A673 (cell line): ENCODE measurements around the gene RUBCNL. TPM values are rescaled to one million over a fixed set of nuclear protein-coding genes. Genes with fewer than 3 reads are reported as not detected.
A peak's percentile ranks its signal among the peaks of the same experiment; 100 is the strongest.

Experiments
- BruUV-seq: library from RNA; stranded (reverse); fragments of 400-500 nt; replicated peaks from 2 replicates; lab custom pipeline; 2021; lab: Mats Ljungman, UMichigan
- CTCF ChIA-PET: fragments of 300-600 bp; sonication (Branson Sonifier 250); formaldehyde crosslinking; loops from one replicate; lab custom pipeline; 2022; ENCODE audit warnings: antibody characterized with exemption; lab: Charles Lee
- POLR2A ChIA-PET: fragments of 300-600 bp; sonication (Branson Sonifier 250); formaldehyde crosslinking; loops from one replicate; lab custom pipeline; 2022; ENCODE audit warnings: antibody characterized with exemption; ENCODE audit not compliant: low non-redundant PET; lab: Charles Lee
- DNase-seq: peaks from one replicate; pipeline ENCODE4 v3.0.0-alpha.2; 2015; ENCODE audit warnings: low spot score
- H3K27ac ChIP-seq: fragments of 200-600 bp; sonication (generic); 2 replicates; pipeline ENCODE4 v1.5.1; 2016; ENCODE audit warnings: mixed run types, low read depth, mild to moderate bottlenecking, mixed read lengths, antibody characterized with exemption, low read length; ENCODE audit not compliant: poor library complexity, severe bottlenecking
- H3K27me3 ChIP-seq: fragments of 200-600 bp; sonication (generic); replicated peaks from 2 replicates; pipeline ENCODE4 v1.6.1; 2017; ENCODE audit warnings: mixed run types, low read depth, mild to moderate bottlenecking, mixed read lengths, antibody characterized with exemption, low read length; ENCODE audit not compliant: insufficient read depth, poor library complexity
- H3K36me3 ChIP-seq: fragments of 200-600 bp; sonication (generic); 2 replicates; pipeline ENCODE4 v1.6.1; 2016; ENCODE audit warnings: mixed run types, mild to moderate bottlenecking, mixed read lengths, antibody characterized with exemption, low read length; ENCODE audit not compliant: insufficient read depth, poor library complexity, severe bottlenecking
- H3K4me1 ChIP-seq: fragments of 200-600 bp; sonication (generic); 2 replicates; pipeline ENCODE4 v1.6.1; 2017; ENCODE audit warnings: mixed run types, mild to moderate bottlenecking, mixed read lengths, antibody characterized with exemption, low read length; ENCODE audit not compliant: insufficient read depth, poor library complexity, severe bottlenecking
- H3K4me3 ChIP-seq: fragments of 200-600 bp; sonication (generic); 2 replicates; pipeline ENCODE4 v1.5.1; 2016; ENCODE audit warnings: low read depth, mixed run types, mild to moderate bottlenecking, mixed read lengths, low read length; ENCODE audit not compliant: poor library complexity, severe bottlenecking
- H3K9me3 ChIP-seq: fragments of 200-600 bp; sonication (generic); 2 replicates; pipeline ENCODE4 v1.6.1; 2016; ENCODE audit warnings: mixed run types, low read depth, mild to moderate bottlenecking, mixed read lengths, antibody characterized with exemption, low read length; ENCODE audit not compliant: poor library complexity, severe bottlenecking
- EZH2 ChIP-seq: fragments of 200-600 bp; sonication (generic); IDR thresholded peaks from 2 replicates; pipeline ENCODE4 v1.6.1; 2017; ENCODE audit warnings: borderline replicate concordance, low read depth, mild to moderate bottlenecking, mixed read lengths, antibody characterized with exemption, low read length; ENCODE audit not compliant: poor library complexity, severe bottlenecking
- intact Hi-C: fragments of 100-400 bp; cut with micrococcal nuclease; formaldehyde crosslinking; loops from one replicate; pipeline ENCODE4 v1.10.0; 2022; ENCODE audit not compliant: unreplicated experiment
- total RNA-seq: library from RNA; stranded (reverse); gene quantifications from 2 replicates; pipeline ENCODE4 v1.2.3, GENCODE V29; 2021
- TF ChIP-seq, protein P1 (sequence below): fragments of 300-800, 200-600 bp; sonication (generic); conservative IDR thresholded peaks from 2 replicates; pipeline ENCODE4 v1.5.1; 2017; ENCODE audit warnings: low read depth, mild to moderate bottlenecking, antibody characterized with exemption, low read length, moderate library complexity, mixed read lengths

Gene RUBCNL
- total RNA-seq, 1 experiment from 2014 or later: 126 TPM

DNA sequence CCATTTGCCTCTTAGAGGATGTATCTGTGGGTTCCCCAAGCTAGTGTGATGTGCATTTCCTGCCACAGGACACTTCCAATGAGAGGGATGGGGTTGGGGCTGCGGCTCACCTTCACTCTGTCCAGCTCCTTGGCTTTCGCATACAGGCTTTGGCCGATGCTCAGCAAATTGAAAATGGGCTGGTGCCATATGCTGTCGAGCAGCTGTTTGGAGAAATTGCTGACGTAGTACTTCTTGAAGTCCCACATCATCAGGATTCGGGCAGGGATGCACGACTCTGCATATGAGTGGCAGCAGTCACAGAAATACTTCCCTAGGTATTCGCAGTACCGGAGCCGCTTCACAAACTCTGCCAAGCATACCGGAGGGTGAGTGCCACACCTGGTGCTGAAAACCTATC, 37.0 kb downstream of the RUBCNL start:
- Histone ChIP-seq H3K27me3 (no peaks in the 10 kb centered on the region), H3K27ac (no peak overlapping the region), H3K4me1 (peaks cover 14% of the 10 kb centered on the region), H3K36me3 (peaks cover 95% of the 10 kb centered on the region), H3K9me3 (no peaks in the 10 kb centered on the region), H3K4me3 (no peak overlapping the region)
- intact Hi-C loops: no loop called here
- ChIA-PET POLR2A (no interaction called here), CTCF (no interaction called here)
- no TSS peak for BruUV-seq
- no peak for DNase-seq
- no peak for TF ChIP-seq EZH2
- TF ChIP-seq, protein P1, sequence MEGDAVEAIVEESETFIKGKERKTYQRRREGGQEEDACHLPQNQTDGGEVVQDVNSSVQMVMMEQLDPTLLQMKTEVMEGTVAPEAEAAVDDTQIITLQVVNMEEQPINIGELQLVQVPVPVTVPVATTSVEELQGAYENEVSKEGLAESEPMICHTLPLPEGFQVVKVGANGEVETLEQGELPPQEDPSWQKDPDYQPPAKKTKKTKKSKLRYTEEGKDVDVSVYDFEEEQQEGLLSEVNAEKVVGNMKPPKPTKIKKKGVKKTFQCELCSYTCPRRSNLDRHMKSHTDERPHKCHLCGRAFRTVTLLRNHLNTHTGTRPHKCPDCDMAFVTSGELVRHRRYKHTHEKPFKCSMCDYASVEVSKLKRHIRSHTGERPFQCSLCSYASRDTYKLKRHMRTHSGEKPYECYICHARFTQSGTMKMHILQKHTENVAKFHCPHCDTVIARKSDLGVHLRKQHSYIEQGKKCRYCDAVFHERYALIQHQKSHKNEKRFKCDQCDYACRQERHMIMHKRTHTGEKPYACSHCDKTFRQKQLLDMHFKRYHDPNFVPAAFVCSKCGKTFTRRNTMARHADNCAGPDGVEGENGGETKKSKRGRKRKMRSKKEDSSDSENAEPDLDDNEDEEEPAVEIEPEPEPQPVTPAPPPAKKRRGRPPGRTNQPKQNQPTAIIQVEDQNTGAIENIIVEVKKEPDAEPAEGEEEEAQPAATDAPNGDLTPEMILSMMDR: no peak

DNA sequence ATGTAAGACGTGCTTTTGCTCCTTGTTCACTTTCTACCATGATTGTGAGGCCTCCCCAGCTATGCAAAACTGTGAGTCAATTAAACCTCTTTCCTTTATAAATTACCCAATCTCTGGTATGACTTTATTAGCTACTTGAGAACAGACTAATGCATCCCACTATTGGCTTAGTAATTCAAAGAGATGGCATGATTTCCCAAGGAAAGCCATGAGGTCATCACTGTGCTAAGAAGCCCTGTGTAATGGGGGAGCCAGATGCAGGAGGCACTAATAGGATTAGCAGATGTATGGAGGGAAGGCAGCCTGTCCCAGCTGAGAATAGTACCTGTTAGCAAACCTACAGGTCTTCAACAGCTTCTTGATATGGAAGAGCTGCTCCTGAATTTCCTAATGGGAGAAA, 38.1 kb downstream of the RUBCNL start:
- Histone ChIP-seq H3K36me3 (peaks cover 95% of the 10 kb centered on the region), H3K27ac (peak overlapping the region; percentile 29), H3K9me3 (no peaks in the 10 kb centered on the region), H3K27me3 (no peaks in the 10 kb centered on the region), H3K4me1 (peaks cover 14% of the 10 kb centered on the region), H3K4me3 (no peak overlapping the region)
- BruUV-seq: no TSS peak
- POLR2A ChIA-PET: no interaction called here
- intact Hi-C loops: no loop called here
- CTCF ChIA-PET: no interaction called here
- no peak for TF ChIP-seq EZH2
- peak; percentile 65 for DNase-seq

DNA sequence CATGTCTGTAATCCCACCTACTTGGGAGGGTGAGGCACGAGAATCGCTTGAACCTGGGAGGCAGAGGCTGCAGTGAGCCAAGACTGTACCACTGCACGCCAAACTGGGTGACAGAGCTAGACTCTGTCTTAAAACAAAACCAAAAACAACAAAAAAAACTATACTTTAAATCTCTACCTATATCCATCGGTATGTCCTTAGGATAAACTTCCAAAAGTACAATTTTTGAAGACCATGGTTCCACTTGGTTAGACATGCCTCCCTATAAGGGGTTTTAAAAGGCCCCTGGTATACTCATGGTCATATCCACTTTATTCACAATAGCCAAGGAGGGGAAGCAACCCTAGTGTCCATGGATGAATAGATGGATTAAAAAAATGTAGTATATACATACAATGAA, 39.8 kb downstream of the RUBCNL start:
- DNase-seq: no peak
- CTCF ChIA-PET: no interaction called here
- intact Hi-C loops: no loop called here
- H3K4me1 ChIP-seq: peaks cover 21% of the 10 kb centered on the region
- no peak overlapping the region for H3K4me3 ChIP-seq
- peaks cover 96% of the 10 kb centered on the region for H3K36me3 ChIP-seq
- no peaks in the 10 kb centered on the region for H3K27me3 ChIP-seq
- POLR2A ChIA-PET: no interaction called here
- BruUV-seq: no TSS peak
- no peaks in the 10 kb centered on the region for H3K9me3 ChIP-seq
- peak overlapping the region; percentile 21 for H3K27ac ChIP-seq
- TF ChIP-seq, protein P1: no peak
- TF ChIP-seq EZH2: no peak

DNA sequence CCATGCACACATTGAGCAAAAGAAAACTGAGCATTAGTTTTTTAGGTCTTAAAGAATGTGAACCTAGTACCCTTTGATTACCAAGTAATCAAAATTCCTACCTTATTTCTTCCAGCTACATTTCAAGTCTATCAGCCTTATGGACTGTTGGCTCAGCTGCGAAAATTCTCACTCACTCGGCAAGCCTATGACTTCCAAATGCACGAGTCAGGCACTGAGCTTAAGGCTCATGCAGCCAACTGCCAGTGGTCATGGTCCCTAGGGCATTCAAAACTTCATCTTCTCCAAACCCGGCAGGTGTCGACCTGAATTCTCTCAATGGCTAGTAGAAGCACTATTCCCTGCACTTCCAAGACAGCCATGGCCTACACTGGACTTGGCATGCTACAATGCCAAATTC, 41.2 kb downstream of the RUBCNL start:
- no peaks in the 10 kb centered on the region for H3K9me3 ChIP-seq
- no peak for DNase-seq
- POLR2A ChIA-PET: no interaction called here
- TF ChIP-seq, protein P1: no peak
- no peak for TF ChIP-seq EZH2
- no TSS peak for BruUV-seq
- no peaks in the 10 kb centered on the region for H3K27me3 ChIP-seq
- H3K4me3 ChIP-seq: no peak overlapping the region
- H3K27ac ChIP-seq: peak overlapping the region; percentile 43
- H3K36me3 ChIP-seq: peaks cover 98% of the 10 kb centered on the region
- intact Hi-C loops: no loop called here
- CTCF ChIA-PET: no interaction called here
- H3K4me1 ChIP-seq: peaks cover 35% of the 10 kb centered on the region
